A549 (cell line): ENCODE measurements around the gene TBC1D2B.

Source experiments
- CTCF ChIP-seq: fragments of >200 bp; sonication (Bioruptor Twin); formaldehyde crosslinking; IDR thresholded peaks from 3 replicates; pipeline ENCODE4 v1.5.1; 2016
- KDM1A ChIP-seq: fragments of 200-600 bp; sonication (generic); IDR thresholded peaks from 2 replicates; pipeline ENCODE4 v1.6.1; 2016; ENCODE audit warnings: low read depth, mild to moderate bottlenecking
- MAFK ChIP-seq: fragments of 450-650 bp; IDR thresholded peaks from 2 replicates; pipeline ENCODE4 v1.6.1; 2014; ENCODE audit not compliant: partially characterized antibody
- MAX ChIP-seq: IDR thresholded peaks from 2 replicates; pipeline ENCODE4 v1.6.1; 2012
- PBX3 ChIP-seq: IDR thresholded peaks from 2 replicates; pipeline ENCODE4 v1.6.1; 2012
- POLR2A ChIP-seq: IDR thresholded peaks from 2 replicates; pipeline ENCODE4 v1.6.1; 2012; ENCODE audit warnings: mild to moderate bottlenecking, low read length
- POLR2AphosphoS2 ChIP-seq: conservative IDR thresholded peaks from 2 replicates; pipeline ENCODE4 v1.6.1; 2012; ENCODE audit warnings: low read length, improper control_type of control experiment, inconsistent platforms
- REST ChIP-seq: fragments of 200-600 bp; sonication (generic); IDR thresholded peaks from 2 replicates; pipeline ENCODE4 v1.6.1; 2016; ENCODE audit warnings: antibody characterized with exemption, mild to moderate bottlenecking, moderate library complexity
- RFX5 ChIP-seq: fragments of 450-650 bp; IDR thresholded peaks from 2 replicates; pipeline ENCODE4 v1.7.1; 2014; ENCODE audit warnings: antibody characterized with exemption, mild to moderate bottlenecking, moderate library complexity

- TF ChIP-seq MAFK, result no peak
- no peak for TF ChIP-seq CTCF
- TF ChIP-seq RFX5, result no peak
- TF ChIP-seq REST, result no peak
- TF ChIP-seq MAX, result no peak
- TF ChIP-seq KDM1A, result no peak
- no peak for TF ChIP-seq POLR2A
- no peak for TF ChIP-seq POLR2AphosphoS2
- TF ChIP-seq PBX3, result no peak
Observed at GRCh38 chr15:77981281-77982126, 96.0 kb downstream of the TBC1D2B start.
